Hepatocyte (in vitro differentiated cells): ENCODE measurements around the gene PTPN5.

ENCODE experiments used
- CTCF ChIP-seq: fragments of 200-600 bp; sonication (generic); IDR thresholded peaks from 2 replicates; pipeline ENCODE4 v1.5.1; 2016; ENCODE audit warnings: antibody characterized with exemption, mild to moderate bottlenecking; ENCODE audit not compliant: poor library complexity
- EZH2phosphoT487 ChIP-seq: fragments of 200-600 bp; sonication (generic); IDR thresholded peaks from one replicate; pipeline ENCODE4 v1.6.1; 2018; ENCODE audit warnings: antibody characterized with exemption, mild to moderate bottlenecking, low read depth, moderate library complexity; ENCODE audit not compliant: unreplicated experiment, severe bottlenecking

- no peak for TF ChIP-seq CTCF
- TF ChIP-seq EZH2phosphoT487 = no peak
These were observed 51.9 kb downstream of the PTPN5 start for GRCh38 chr11:18739685-18740084.
